Astrocyte (in vitro differentiated cells and primary cell): ENCODE results near the gene DEDD2.

Experiments used
- EZH2 ChIP-seq: IDR thresholded peaks from 2 replicates; pipeline ENCODE4 v1.6.1; 2012; ENCODE audit warnings: mild to moderate bottlenecking, low read length, inconsistent platforms; ENCODE audit not compliant: insufficient read depth
- TF ChIP-seq, protein P1 (sequence below): IDR thresholded peaks from 2 replicates; pipeline ENCODE4 v1.5.1; 2011; ENCODE audit warnings: low read depth, mild to moderate bottlenecking, inconsistent platforms, low read length, moderate library complexity; ENCODE audit not compliant: insufficient read depth

DNA sequence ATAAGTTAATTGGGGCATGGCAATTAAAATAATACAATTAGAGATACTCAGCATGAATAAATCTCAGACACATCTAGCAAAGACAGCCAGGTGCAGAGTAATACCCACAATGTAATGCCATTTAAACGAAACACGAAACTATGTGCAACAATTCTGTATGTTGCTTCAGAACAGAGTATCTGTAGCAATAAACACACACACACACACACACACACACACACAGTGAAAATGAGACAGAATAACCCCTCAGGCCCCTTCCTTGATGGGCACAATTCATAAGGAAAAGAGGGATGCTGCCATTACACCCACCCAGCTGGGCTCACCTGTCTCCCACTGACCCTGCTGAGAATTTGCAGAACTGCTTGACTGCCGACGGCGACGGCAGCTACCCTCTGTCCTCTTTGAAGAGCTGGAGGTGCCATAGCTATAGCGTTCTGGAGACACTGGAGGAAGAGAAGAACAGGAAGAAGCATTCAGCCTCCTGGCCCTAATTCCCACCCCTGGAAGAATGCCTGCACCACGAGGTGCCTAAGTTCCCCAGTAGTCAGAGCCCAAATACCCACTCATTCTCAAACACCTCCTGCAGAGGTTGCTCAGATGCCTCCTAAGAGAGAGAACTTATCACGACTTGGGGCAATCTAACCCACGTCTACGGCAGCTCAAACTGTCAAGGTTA, 2.5 kb downstream of the DEDD2 start:
- TF ChIP-seq, protein P1, sequence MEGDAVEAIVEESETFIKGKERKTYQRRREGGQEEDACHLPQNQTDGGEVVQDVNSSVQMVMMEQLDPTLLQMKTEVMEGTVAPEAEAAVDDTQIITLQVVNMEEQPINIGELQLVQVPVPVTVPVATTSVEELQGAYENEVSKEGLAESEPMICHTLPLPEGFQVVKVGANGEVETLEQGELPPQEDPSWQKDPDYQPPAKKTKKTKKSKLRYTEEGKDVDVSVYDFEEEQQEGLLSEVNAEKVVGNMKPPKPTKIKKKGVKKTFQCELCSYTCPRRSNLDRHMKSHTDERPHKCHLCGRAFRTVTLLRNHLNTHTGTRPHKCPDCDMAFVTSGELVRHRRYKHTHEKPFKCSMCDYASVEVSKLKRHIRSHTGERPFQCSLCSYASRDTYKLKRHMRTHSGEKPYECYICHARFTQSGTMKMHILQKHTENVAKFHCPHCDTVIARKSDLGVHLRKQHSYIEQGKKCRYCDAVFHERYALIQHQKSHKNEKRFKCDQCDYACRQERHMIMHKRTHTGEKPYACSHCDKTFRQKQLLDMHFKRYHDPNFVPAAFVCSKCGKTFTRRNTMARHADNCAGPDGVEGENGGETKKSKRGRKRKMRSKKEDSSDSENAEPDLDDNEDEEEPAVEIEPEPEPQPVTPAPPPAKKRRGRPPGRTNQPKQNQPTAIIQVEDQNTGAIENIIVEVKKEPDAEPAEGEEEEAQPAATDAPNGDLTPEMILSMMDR, result no peak
- TF ChIP-seq EZH2, result no peak
